ENCODE results near the gene XPR1. TPM values are rescaled to one million over a fixed set of nuclear protein-coding genes. Genes with fewer than 3 reads are reported as not detected.

Gene XPR1
- total RNA-seq, 1 donor from 2014 or later: 35.2 TPM

- Histone ChIP-seq H3K36me3 (ENCODE audit: insufficient read depth, low read length) (no peaks in the 10 kb centered on the region), H3K27me3 (ENCODE audit: insufficient read depth, low read length) (no peaks in the 10 kb centered on the region), H3K4me3 (ENCODE audit: insufficient read depth, low read depth, low read length) (no peak overlapping the region), H3K4me1 (ENCODE audit: insufficient read depth, low read length) (no peaks in the 10 kb centered on the region), H4K20me1 (ENCODE audit: insufficient read depth, low read length) (no peaks in the 10 kb centered on the region), H3K9ac (ENCODE audit: low read length) (no peak overlapping the region), H3K9me3 (ENCODE audit: insufficient read depth, low read depth, low read length) (no peaks in the 10 kb centered on the region), H3K27ac (ENCODE audit: low read depth, low read length) (no peak overlapping the region), H3K4me2 (ENCODE audit: low read length) (no peak overlapping the region), H2AFZ (ENCODE audit: low read depth, low read length) (no peak overlapping the region), H3K79me2 (ENCODE audit: insufficient read depth, low read length) (no peaks in the 10 kb centered on the region)
- no peak overlapping the region for H3K4me3 Mint-ChIP-seq (ENCODE audit: unreplicated experiment)
- H3K27ac Mint-ChIP-seq (ENCODE audit: unreplicated experiment): no peak overlapping the region
- DNase-seq (ENCODE audit: low read depth) (no peak), FAIRE-seq (no peak)
- H3K36me3 Mint-ChIP-seq (ENCODE audit: low read depth, unreplicated experiment): peaks cover 2% of the 10 kb centered on the region
- H3K27me3 Mint-ChIP-seq (ENCODE audit: low read depth, unreplicated experiment): no peaks in the 10 kb centered on the region
- TF ChIP-seq EZH2 (IDR thresholded peaks at IDR 0.05; ENCODE audit: insufficient read depth, low read length) (no peak), CTCF (IDR thresholded peaks at IDR 0.05; ENCODE audit: insufficient read depth, low read depth, low read length) (no peak)
- H3K9me3 Mint-ChIP-seq (ENCODE audit: unreplicated experiment): peaks cover 3% of the 10 kb centered on the region
- no peaks in the 10 kb centered on the region for H3K4me1 Mint-ChIP-seq (ENCODE audit: low read depth, unreplicated experiment)
Observed at GRCh38 chr1:180743868-180744267, 112.0 kb downstream of the XPR1 start.

GRCh38 chr1:180745098-180745497, 113.3 kb downstream of the XPR1 start:
- Histone ChIP-seq H3K4me1 (ENCODE audit: insufficient read depth, low read length) (no peaks in the 10 kb centered on the region), H4K20me1 (ENCODE audit: insufficient read depth, low read length) (no peaks in the 10 kb centered on the region), H3K27me3 (ENCODE audit: insufficient read depth, low read length) (no peaks in the 10 kb centered on the region), H3K9ac (ENCODE audit: low read length) (no peak overlapping the region), H3K36me3 (ENCODE audit: insufficient read depth, low read length) (no peaks in the 10 kb centered on the region), H2AFZ (ENCODE audit: low read depth, low read length) (no peak overlapping the region), H3K4me3 (ENCODE audit: insufficient read depth, low read depth, low read length) (no peak overlapping the region), H3K79me2 (ENCODE audit: insufficient read depth, low read length) (no peaks in the 10 kb centered on the region), H3K9me3 (ENCODE audit: insufficient read depth, low read depth, low read length) (no peaks in the 10 kb centered on the region), H3K4me2 (ENCODE audit: low read length) (no peak overlapping the region), H3K27ac (ENCODE audit: low read depth, low read length) (no peak overlapping the region)
- no peak for FAIRE-seq
- TF ChIP-seq EZH2 (IDR thresholded peaks at IDR 0.05; ENCODE audit: insufficient read depth, low read length): no peak
- TF ChIP-seq CTCF (IDR thresholded peaks at IDR 0.05; ENCODE audit: insufficient read depth, low read depth, low read length): no peak
- no peak overlapping the region for H3K27ac Mint-ChIP-seq (ENCODE audit: unreplicated experiment)
- no peak for DNase-seq (ENCODE audit: low read depth)
- no peaks in the 10 kb centered on the region for H3K4me1 Mint-ChIP-seq (ENCODE audit: low read depth, unreplicated experiment)
- H3K4me3 Mint-ChIP-seq (ENCODE audit: unreplicated experiment): no peak overlapping the region
- peaks cover 2% of the 10 kb centered on the region for H3K36me3 Mint-ChIP-seq (ENCODE audit: low read depth, unreplicated experiment)
- peaks cover 3% of the 10 kb centered on the region for H3K9me3 Mint-ChIP-seq (ENCODE audit: unreplicated experiment)
- H3K27me3 Mint-ChIP-seq (ENCODE audit: low read depth, unreplicated experiment): no peaks in the 10 kb centered on the region

GRCh38 chr1:180751921-180752320, 120.1 kb downstream of the XPR1 start:
- no peak overlapping the region for H2AFZ ChIP-seq (ENCODE audit: low read depth, low read length)
- H3K27ac ChIP-seq (ENCODE audit: low read depth, low read length): no peak overlapping the region
- H4K20me1 ChIP-seq (ENCODE audit: insufficient read depth, low read length): no peaks in the 10 kb centered on the region
- Mint-ChIP-seq H3K4me1 (ENCODE audit: low read depth, unreplicated experiment) (peaks cover 6% of the 10 kb centered on the region), H3K4me3 (ENCODE audit: unreplicated experiment) (no peak overlapping the region), H3K9me3 (ENCODE audit: unreplicated experiment) (no peaks in the 10 kb centered on the region), H3K36me3 (ENCODE audit: low read depth, unreplicated experiment) (no peaks in the 10 kb centered on the region), H3K27me3 (ENCODE audit: low read depth, unreplicated experiment) (no peaks in the 10 kb centered on the region), H3K27ac (ENCODE audit: unreplicated experiment) (no peak overlapping the region)
- H3K79me2 ChIP-seq (ENCODE audit: insufficient read depth, low read length): no peaks in the 10 kb centered on the region
- no peaks in the 10 kb centered on the region for H3K4me1 ChIP-seq (ENCODE audit: insufficient read depth, low read length)
- FAIRE-seq (no peak), DNase-seq (ENCODE audit: low read depth) (peak; percentile 31)
- no peak for TF ChIP-seq CTCF (IDR thresholded peaks at IDR 0.05; ENCODE audit: insufficient read depth, low read depth, low read length)
- no peak for TF ChIP-seq EZH2 (IDR thresholded peaks at IDR 0.05; ENCODE audit: insufficient read depth, low read length)
- no peaks in the 10 kb centered on the region for H3K9me3 ChIP-seq (ENCODE audit: insufficient read depth, low read depth, low read length)
- no peaks in the 10 kb centered on the region for H3K36me3 ChIP-seq (ENCODE audit: insufficient read depth, low read length)
- H3K4me2 ChIP-seq (ENCODE audit: low read length): no peak overlapping the region
- no peak overlapping the region for H3K9ac ChIP-seq (ENCODE audit: low read length)
- H3K27me3 ChIP-seq (ENCODE audit: insufficient read depth, low read length): no peaks in the 10 kb centered on the region
- no peak overlapping the region for H3K4me3 ChIP-seq (ENCODE audit: insufficient read depth, low read depth, low read length)
